ENCODE data around the gene THAP8.

DNA sequence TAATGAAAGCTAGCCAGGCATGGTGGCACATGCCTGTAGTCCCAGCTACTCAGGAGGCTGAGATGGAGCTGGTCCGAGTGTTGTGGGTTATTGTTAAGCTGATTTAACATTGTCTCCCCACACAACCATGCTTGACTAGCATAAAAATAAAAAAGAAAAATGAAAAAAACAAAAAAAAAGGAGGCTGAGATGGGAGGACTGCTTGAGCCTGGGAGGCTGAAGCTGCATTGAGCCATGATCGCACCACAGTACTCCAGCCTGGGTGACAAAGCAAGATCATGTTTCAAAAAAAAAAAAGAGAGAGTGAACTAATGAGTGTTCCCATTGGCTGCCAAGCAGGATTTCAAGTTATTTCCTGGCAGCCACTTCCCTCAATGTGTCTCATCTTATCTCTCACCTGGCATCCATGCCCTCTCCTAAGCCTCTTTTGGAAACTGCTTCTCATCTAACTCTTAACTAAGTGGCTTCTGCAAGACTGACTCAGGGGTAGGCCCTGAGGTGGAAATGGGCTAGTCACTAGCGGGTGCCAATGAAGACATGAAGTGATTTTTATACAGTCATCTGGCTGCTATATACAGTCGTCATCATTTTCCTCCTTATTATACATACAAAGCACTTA lies 4.9 kb downstream of the THAP8 start:
- TF ChIP-seq SP1 (IDR thresholded peaks at IDR 0.05) (no peak), ELF4 (IDR thresholded peaks at IDR 0.05) (no peak), FOXM1 (IDR thresholded peaks at IDR 0.05; ENCODE audit: borderline replicate concordance) (no peak), FOXK2 (IDR thresholded peaks at IDR 0.05) (no peak), SUZ12 (IDR thresholded peaks at IDR 0.05) (no peak), NFRKB (IDR thresholded peaks at IDR 0.05) (no peak), ZNF384 (IDR thresholded peaks at IDR 0.05) (no peak), BHLHE40 (IDR thresholded peaks at IDR 0.05; ENCODE audit: borderline replicate concordance) (no peak), CTBP1 (IDR thresholded peaks at IDR 0.05; ENCODE audit: borderline replicate concordance) (no peak), LEF1 (IDR thresholded peaks at IDR 0.05; ENCODE audit: borderline replicate concordance) (no peak), ARNT (IDR thresholded peaks at IDR 0.05) (no peak), FOXA1 (IDR thresholded peaks at IDR 0.05) (no peak), PKNOX1 (IDR thresholded peaks at IDR 0.05) (no peak), HDGF (IDR thresholded peaks at IDR 0.05; ENCODE audit: borderline replicate concordance) (no peak)
